NCI-H2196 treated with DMSO at 0.1 percent for 48 hours (cell line): ENCODE measurements around the gene PGAM5.
A peak's percentile ranks its signal among the peaks of the same experiment; 100 is the strongest.

ENCODE experiments used
- DNase-seq: peaks from one replicate; lab custom pipeline; 2025; ENCODE audit not compliant: unreplicated experiment; lab: John Stamatoyannopoulos, UW

PGAM5 gene

GRCh38 chr12:132710405-132711079 is at the start of gene PGAM5:
Gene PGAM5 (plus strand): TSS chr12:132710842. CDS start chr12:132710877, 35 bp downstream.
- peak; percentile 82 for DNase-seq

DNA sequence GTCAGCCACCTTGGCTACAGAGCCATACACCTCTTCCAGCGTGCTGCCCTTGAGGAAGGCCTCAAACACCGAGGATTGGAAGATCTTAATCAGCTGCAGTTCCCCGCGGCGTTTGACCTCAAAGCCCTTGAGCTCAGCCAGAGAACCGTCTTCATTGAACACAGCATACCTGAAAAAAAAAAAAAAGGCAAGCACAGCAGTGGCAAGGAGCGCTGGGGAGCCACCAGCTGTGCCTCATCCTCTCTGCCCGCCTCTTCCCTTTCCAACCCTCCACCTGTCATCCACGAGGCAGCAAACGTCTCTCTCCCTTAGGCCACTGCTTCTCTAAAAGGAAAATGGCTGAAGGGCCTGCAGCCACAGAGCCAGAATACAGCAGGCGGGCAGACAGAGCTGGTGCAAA is 49.6 kb upstream of the PGAM5 start:
- no peak for DNase-seq

DNA sequence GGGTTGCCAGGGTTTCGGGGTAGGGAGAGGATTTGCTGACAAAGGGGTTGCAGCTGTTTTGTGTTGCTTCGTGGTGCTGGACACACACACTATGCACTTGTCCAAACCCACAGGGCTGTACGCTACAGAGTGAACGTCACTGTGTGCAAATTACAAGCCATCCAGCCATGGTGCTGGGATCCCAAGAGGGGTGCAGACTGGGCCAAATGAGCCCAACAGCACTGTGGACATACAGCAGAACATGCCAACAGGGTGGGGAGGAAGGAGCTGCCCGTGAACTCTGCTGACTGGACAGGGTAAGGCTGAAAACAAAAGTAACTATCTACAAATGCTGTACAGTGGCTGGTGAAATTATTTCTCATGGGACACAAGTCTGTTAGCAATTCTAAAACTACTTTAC is 48.7 kb upstream of the PGAM5 start:
- no peak for DNase-seq

- DNase-seq = no peak
Measured at GRCh38 chr12:132662901-132663755, 47.5 kb upstream of the PGAM5 start.

DNA sequence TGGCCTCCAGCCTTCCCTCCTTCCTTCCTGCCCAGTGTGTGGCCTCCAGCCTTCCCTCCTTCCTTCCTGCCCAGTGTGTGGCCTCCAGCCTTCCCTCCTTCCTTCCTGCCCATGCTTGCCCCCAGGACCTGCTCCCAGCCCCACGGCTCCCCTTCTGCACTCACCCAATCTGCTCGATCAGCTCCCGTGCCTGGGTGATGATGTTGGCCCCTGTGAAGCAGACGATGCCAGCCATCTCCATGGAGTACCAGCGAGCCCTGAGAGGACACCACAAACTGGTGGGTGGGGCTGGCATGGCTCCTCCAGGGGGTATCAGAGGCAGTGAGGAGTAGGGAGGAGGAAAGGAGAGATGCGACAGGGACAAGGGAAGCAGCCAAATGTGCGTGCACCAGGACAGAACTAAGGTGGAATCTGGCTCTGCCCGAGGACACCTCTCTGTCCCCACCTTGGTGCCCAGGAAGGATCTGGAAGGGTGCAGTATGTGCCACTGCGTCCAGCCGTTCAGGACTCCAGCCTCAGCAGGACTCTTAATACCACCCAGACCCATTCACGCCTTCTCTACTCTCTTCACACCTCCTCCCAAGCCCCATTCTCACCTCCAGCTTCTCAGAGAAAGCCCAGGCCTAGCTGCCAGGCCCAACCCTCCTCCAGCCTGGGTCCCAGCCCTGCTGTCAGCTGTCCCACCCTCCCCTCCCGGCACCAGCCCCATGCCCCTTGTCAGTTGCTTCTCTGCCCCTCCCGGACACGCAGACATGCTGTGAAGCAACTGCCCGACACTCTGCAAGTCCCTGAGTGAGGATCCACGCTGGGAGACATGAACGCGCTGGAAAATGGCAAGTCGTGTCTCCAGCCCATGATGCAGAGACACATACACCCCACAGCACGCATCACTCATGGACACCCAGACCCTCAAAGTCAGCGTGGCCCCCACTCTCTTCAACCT is 46.2 kb upstream of the PGAM5 start:
- no peak for DNase-seq

GRCh38 chr12:132665149-132665491 is 45.5 kb upstream of the PGAM5 start:
- DNase-seq = no peak

- DNase-seq = no peak
Measured at GRCh38 chr12:132665794-132666193, 44.8 kb upstream of the PGAM5 start.

- no peak for DNase-seq
Measured at GRCh38 chr12:132668191-132669088, 42.2 kb upstream of the PGAM5 start.

GRCh38 chr12:132669166-132669879 is 41.3 kb upstream of the PGAM5 start:
- DNase-seq = no peak

GRCh38 chr12:132672116-132672515 is 38.5 kb upstream of the PGAM5 start:
- no peak for DNase-seq

DNA sequence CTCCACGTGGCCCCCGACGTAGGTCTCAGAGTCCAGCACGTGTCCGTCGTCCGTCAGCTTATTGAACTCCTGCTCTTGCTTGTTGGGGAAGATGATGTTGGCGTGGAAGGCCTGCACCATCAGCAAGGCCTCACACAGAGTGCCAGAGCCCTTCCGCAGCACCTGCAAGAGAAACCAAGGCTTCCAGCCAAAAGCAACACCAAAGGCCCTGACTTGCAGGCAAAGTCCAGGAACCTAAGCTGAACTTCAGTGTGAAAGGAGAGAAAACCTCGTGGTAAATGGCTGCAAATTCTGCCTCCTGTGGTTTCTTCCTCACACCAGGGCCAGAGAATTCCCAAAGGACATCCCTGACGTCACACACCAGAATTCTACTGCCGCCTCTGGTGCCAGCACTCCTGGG is 38.0 kb upstream of the PGAM5 start:
- DNase-seq = no peak

DNA sequence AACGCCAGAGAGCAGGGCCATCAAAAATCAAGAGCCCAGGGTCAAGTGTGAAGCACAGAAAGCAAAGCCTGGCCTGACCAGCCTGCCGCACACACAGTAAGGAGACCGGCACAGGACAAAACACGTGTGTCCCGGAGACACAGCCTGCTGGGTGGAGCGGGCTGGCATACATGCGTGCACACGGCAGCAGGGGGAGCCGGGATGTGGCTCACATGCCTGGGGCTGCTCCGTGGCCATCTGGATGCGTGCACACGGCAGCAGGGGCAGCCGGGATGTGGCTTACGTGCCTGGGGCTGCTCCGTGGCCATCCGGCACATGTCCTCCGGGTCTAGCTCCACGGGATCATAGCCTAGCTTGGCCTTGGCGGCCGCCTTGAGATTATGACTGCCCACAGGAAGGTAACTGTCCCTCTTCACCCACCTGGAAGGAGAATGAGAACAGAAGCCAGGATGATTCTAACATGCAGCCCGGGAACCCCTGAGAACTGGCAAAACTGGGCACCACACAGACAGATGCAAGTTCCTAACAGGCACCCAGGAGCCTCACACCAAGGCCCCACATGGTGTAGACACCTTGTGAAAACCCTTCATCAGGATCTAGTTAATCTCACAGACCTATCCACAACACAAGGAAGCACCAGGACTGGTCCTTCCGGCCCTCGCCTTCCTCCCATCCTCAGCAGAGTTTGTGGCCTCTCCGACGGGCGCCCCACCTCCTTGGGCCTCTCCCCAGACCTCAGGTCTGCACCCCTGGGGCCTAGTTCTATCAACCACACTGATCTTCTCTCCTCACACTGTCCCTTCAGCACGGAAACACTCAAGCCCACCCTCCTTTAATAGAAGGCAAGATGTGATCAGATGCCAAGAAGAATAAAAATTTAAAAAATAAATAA is 37.1 kb upstream of the PGAM5 start:
- no peak for DNase-seq

DNA sequence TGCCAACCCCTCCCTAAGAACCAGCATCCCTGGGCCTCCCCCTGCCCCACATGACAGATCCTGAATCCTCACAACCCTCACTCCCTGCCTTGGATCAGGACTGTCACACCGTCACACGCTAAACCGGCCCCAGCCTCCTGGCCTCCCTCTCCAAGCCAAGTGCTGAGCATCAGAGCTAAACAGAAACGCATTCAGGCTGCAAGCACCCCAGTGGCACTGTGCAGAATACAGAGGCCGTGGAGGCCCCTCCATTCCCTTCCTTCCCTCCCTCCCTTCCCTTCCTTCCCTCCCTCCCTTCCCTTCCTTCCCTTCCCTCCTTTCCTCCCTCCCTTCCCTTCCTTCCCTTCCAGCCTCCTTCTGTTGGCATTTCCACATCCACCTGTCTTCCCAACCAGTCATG is 36.1 kb upstream of the PGAM5 start:
- DNase-seq = no peak

- no peak for DNase-seq
Measured at GRCh38 chr12:132675757-132676432, 34.7 kb upstream of the PGAM5 start.

DNA sequence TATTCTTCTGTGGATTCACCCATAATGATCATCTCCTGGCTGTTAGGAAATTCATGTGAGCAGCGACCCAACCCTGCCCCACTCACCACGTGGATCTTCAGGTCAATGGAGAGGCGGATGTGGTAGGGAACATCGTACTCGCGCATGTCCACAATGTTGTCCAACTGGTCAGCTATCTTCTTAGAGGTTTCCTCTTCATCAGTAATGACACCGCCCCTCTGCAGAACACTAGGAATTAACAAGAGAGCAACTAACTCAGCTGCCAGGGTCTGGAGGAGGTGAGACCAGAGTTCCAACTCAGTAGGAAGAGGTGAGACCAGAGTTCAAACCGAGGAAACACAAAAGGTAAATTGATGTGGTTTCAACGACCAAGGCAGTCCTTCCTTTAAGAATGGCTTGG is 33.1 kb upstream of the PGAM5 start:
- DNase-seq = no peak

DNA sequence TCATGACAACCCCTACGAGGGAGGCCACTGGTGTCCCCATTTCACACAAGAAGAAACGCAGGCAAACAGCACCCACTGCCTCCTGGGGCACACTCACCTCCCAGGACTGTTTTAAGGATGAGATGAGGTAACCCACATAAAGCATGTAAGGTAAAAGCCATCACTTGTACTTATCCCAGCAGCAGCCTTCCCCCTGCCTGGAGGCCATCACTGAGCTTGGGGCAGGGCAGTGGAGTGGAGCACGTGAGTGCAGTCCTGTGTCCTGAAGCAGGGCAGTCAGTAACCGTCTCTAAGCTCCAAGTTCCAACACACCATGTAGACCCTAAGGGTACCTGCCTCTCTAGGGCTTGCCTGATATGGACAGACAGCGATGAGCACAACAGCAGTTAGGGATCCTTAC is 25.2 kb upstream of the PGAM5 start:
- DNase-seq = no peak

GRCh38 chr12:132686825-132687210 is 23.8 kb upstream of the PGAM5 start:
- DNase-seq = no peak
